Measurements from ENCODE around the gene GPRIN2. TPM values are rescaled to one million over a fixed set of nuclear protein-coding genes. Genes with fewer than 3 reads are reported as not detected.

GPRIN2 gene
- total and polyA plus RNA-seq, 2 donors from 2014 or later = 8.5 to 12.6 TPM

DNA sequence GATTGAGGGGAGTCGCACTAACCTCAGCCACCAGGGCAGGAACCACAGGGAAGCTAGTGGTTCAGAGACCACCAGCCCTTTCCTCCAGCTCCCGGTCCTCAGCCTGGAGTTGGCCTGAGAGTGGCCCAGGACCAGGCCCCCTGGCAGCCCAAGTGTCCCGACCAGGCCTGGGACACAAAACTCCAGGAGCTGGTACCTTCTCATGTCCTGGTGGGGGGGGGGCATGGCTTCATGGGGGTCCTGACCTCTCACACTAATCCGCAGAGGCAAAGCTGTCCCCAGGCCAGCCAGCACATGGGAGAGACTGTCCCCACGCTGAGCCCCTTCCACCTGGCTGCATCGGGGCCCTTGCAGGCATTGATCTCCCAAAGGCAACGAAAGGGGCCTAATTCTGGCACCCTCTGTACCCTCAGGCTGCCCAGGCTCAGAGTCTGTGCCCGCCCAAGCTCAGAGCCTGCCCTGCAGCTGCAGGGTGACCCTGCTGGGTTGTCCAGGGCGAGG is 28.2 kb downstream of the GPRIN2 start:
- intact Hi-C loops (cut with DNase I) = no loop called here
- FAIRE-seq (no peak), DNase-seq (peak in 1 of 5 donors; percentile 76)
- TF ChIP-seq, protein P1, sequence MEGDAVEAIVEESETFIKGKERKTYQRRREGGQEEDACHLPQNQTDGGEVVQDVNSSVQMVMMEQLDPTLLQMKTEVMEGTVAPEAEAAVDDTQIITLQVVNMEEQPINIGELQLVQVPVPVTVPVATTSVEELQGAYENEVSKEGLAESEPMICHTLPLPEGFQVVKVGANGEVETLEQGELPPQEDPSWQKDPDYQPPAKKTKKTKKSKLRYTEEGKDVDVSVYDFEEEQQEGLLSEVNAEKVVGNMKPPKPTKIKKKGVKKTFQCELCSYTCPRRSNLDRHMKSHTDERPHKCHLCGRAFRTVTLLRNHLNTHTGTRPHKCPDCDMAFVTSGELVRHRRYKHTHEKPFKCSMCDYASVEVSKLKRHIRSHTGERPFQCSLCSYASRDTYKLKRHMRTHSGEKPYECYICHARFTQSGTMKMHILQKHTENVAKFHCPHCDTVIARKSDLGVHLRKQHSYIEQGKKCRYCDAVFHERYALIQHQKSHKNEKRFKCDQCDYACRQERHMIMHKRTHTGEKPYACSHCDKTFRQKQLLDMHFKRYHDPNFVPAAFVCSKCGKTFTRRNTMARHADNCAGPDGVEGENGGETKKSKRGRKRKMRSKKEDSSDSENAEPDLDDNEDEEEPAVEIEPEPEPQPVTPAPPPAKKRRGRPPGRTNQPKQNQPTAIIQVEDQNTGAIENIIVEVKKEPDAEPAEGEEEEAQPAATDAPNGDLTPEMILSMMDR (IDR thresholded peaks at IDR 0.05; ENCODE audit: borderline replicate concordance, extremely low read depth, insufficient read depth) = no peak
- peaks cover 0 to 5% (median 0%) of the 10 kb centered on the region in 3 donors for H3K9me3 ChIP-seq (ENCODE audit: control insufficient read depth in 2 of 3, insufficient read depth in 1 of 3, low read length in 3 of 3)
- no peak overlapping the region for H3K9ac ChIP-seq (ENCODE audit: low read length in 3 of 3)
- peaks cover 0 to 3% (median 0%) of the 10 kb centered on the region in 3 donors for H3K36me3 ChIP-seq (ENCODE audit: control insufficient read depth in 2 of 3, insufficient read depth in 3 of 3, low read length in 3 of 3)
- no peaks in the 10 kb centered on the region for H3K27me3 ChIP-seq (ENCODE audit: control insufficient read depth, insufficient read depth, low read length)
- H3K27ac ChIP-seq (ENCODE audit: low read depth in 2 of 2, low read length in 2 of 2) = no peak overlapping the region
- H3K4me1 ChIP-seq (ENCODE audit: control insufficient read depth in 2 of 3, insufficient read depth in 2 of 3, low read depth in 1 of 3, low read length in 3 of 3) = peaks cover 0 to 4% (median 0%) of the 10 kb centered on the region in 3 donors
- no peak overlapping the region for H3K4me3 ChIP-seq (ENCODE audit: low read length in 3 of 3)

DNA sequence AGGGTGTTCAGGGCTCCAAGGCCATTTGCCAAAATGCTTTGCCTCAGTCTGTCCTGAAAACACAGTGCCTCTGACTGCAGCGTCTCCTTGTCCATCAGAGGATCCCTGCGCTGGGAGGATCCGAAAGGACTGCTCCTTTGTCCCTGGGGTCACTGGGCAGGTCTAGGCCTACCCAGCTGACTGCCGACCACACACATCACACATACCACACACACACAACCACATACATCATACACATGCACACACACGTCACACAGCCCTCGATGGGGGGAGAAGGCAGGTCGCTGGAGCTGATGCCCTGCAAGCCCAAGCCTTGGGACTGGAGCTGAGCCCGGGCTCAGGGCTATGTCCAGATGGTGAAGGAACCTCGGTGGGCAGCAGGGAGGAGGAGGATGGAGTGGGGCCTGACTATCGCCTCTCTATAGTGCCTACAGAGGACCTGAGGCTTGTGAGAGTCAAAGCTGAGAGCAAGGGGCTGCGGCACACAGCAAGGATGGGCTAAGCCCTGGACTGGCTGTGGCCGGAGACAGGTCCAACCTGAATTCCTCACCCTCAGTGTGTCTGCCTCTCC is 29.1 kb downstream of the GPRIN2 start:
- intact Hi-C loops (cut with DNase I) = no loop called here
- DNase-seq = peak in 1 of 5 donors; percentile 82
- no peak overlapping the region for H3K27ac ChIP-seq (ENCODE audit: low read depth in 2 of 2, low read length in 2 of 2)
- no peak overlapping the region for H3K4me3 ChIP-seq (ENCODE audit: low read length in 3 of 3)
- FAIRE-seq = no peak
- TF ChIP-seq, protein P1 (IDR thresholded peaks at IDR 0.05; ENCODE audit: borderline replicate concordance, extremely low read depth, insufficient read depth) = no peak
- peaks cover 0 to 5% (median 0%) of the 10 kb centered on the region in 3 donors for H3K9me3 ChIP-seq (ENCODE audit: control insufficient read depth in 2 of 3, insufficient read depth in 1 of 3, low read length in 3 of 3)
- H3K27me3 ChIP-seq (ENCODE audit: control insufficient read depth, insufficient read depth, low read length) = no peaks in the 10 kb centered on the region
- H3K9ac ChIP-seq (ENCODE audit: low read length in 3 of 3) = no peak overlapping the region
- H3K36me3 ChIP-seq (ENCODE audit: control insufficient read depth in 2 of 3, insufficient read depth in 3 of 3, low read length in 3 of 3) = peaks cover 0 to 3% (median 0%) of the 10 kb centered on the region in 3 donors
- peaks cover 0 to 4% (median 0%) of the 10 kb centered on the region in 3 donors for H3K4me1 ChIP-seq (ENCODE audit: control insufficient read depth in 2 of 3, insufficient read depth in 2 of 3, low read depth in 1 of 3, low read length in 3 of 3)

DNA sequence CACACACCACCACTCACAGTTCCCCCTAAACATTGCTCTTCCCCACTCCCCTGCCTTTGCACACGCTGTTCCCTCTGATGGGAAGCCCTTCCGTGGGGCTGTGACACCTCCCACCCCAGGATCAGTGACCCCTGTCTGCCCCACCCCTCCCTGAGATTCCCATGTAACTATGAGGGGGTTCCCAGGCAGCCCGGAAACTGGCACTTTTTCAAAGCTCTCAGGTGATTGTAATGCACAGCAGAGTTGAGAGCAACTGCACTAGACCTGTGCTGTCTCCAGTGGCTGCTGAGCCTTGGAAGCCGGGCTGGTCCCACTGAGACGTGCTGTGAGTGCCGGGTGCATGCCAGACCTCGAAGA is 29.8 kb downstream of the GPRIN2 start:
- Histone ChIP-seq H3K4me1 (ENCODE audit: control insufficient read depth in 2 of 3, insufficient read depth in 2 of 3, low read depth in 1 of 3, low read length in 3 of 3) (peaks cover 0 to 4% (median 0%) of the 10 kb centered on the region in 3 donors), H3K9me3 (ENCODE audit: control insufficient read depth in 2 of 3, insufficient read depth in 1 of 3, low read length in 3 of 3) (peaks cover 0 to 5% (median 0%) of the 10 kb centered on the region in 3 donors), H3K27ac (ENCODE audit: low read depth in 2 of 2, low read length in 2 of 2) (no peak overlapping the region), H3K27me3 (ENCODE audit: control insufficient read depth, insufficient read depth, low read length) (no peaks in the 10 kb centered on the region), H3K4me3 (ENCODE audit: low read length in 3 of 3) (no peak overlapping the region), H3K9ac (ENCODE audit: low read length in 3 of 3) (no peak overlapping the region), H3K36me3 (ENCODE audit: control insufficient read depth in 2 of 3, insufficient read depth in 3 of 3, low read length in 3 of 3) (peaks cover 0 to 3% (median 0%) of the 10 kb centered on the region in 3 donors)
- no peak for FAIRE-seq
- TF ChIP-seq, protein P1 (IDR thresholded peaks at IDR 0.05; ENCODE audit: borderline replicate concordance, extremely low read depth, insufficient read depth) = no peak
- intact Hi-C loops (cut with DNase I) = no loop called here
- DNase-seq = peak in 2 of 5 donors; percentile 40 to 91
